ENCODE measurements around the gene REXO1. TPM values are rescaled to one million over a fixed set of nuclear protein-coding genes. Genes with fewer than 3 reads are reported as not detected.

REXO1 gene
- polyA plus RNA-seq, 3 donors: 29.2 to 35.8 (median 30.0) TPM

DNA sequence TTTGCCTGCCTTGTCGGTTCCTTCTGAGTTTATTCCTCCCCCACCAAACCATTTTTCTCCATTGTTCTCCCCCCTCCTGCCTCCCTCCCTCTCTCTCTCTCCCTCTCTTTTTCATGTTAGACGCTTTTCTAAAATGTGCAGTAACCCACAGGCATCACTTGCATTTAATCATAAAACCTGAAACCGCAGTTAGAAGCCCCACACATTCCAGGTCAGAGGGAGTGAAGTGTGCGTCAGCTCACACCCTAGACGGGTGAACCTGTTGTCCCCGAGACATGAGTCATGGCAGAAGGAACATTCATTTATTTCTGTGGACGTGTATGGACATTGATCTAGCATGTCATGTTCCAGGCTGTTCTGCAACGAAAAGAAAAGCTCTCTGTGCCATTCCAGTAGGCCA, 75.1 kb downstream of the REXO1 start:
- DNase-seq: no peak

DNA sequence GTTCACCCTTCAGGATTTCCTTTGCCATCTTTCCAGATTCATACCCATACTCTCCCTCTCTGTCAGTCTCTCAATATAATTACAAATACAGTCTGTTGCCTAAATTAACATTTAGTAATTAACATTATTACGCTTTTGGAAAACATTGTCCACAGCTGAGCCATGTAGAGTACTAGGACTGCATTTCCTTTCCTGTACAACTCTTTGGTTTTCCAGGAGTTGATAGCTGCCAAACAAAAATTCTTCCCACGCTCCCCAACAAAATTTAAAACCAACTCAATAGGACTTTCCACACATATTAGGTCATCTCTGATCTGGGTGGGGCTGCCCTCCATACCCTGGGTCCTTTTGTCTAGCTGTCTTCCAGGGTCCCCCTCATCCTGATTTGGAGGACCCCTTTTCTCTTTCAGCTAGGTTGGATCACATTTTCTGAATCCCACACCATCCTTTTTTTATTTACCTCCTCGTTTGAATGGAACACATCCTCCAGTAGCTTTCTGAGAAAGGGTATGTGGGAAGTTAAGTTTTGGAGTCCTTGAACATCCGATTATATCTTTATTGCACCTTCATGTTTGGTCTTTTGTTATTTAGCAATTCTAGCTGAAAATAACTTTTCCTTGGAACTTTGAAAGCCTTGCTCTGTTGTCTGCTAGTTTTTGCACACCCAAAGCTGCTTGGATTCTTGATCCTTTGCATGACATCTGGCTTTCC, 77.3 kb downstream of the REXO1 start:
- no peak for DNase-seq

GRCh38 chr19:1769645-1769985, 78.7 kb downstream of the REXO1 start:
- DNase-seq: no peak

- DNase-seq: no peak
Observed at GRCh38 chr19:1768918-1769644, 79.2 kb downstream of the REXO1 start.

- DNase-seq: no peak
Observed at GRCh38 chr19:1768248-1768647, 80.0 kb downstream of the REXO1 start.

GRCh38 chr19:1767464-1767933, 80.8 kb downstream of the REXO1 start:
- no peak for DNase-seq

- no peak for DNase-seq
Observed at GRCh38 chr19:1766800-1767352, 81.4 kb downstream of the REXO1 start.

DNA sequence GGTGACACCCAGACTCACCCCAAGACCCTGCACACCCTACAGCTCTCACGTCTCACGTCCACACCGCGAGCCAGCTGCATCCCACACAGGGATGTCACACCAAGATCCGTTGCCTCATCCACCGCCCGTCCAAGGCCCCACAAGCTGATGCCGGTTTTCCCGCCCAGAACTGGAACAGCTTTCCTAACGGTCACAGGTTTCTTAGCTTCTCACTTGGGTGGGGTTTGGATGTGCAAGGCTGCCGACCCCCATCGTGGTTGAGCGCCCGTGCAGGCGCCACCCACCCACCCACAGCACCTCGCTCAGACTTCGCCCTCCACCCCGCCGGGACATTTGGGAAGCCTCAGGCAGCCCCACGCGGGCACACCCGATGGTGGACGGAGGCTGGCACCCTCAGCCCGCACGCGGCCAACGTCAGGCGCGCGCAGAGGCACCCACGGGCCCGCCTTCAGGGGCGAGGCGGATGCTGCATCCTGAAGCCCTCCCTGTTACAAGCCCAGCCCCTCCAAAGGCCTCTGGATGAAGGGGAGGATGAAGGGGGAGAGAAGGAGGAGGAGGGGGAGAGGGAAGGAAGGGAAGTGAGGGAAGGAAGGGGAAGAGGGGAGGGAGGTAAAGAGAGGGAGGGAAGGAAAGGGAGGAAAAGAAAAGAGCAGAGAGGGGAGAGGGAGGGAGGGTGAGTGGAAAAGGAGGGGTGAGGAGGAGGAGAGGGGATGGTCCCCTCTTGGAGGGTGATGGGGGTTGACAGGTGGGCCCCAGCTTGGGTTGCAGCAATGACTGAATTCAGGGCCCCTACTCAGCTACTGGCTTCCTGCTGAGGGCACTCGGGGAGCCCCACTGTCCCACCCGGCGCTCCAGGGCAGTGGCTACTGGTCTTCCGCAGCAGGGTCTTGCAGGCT, 82.1 kb downstream of the REXO1 start:
- DNase-seq: no peak

Other genes starting within 250 kb of the REXO1 start
- gene UQCR11, start 243.0 kb downstream of the REXO1 start, polyA plus RNA-seq (ENCODE audit: insufficient read length in 3 of 3): 100 to 1,000 TPM in 2 of 3 donors, 10 to 100 TPM in 1; 99.6 to 131 (median 127) TPM
- gene TCF3, start 195.9 kb downstream of the REXO1 start, polyA plus RNA-seq (ENCODE audit: insufficient read length in 3 of 3): 100 to 1,000 TPM in 2 of 3 donors, 10 to 100 TPM in 1; 92.2 to 125 (median 123) TPM
- under 1 TPM; 0.03 to 0.05 (median 0.04) TPM for gene ONECUT3, start 95.0 kb downstream of the REXO1 start, polyA plus RNA-seq (ENCODE audit: insufficient read length in 3 of 3)
- 1 to 10 TPM in 1 of 3 donors, under 1 TPM in 2; 0.58 to 1.0 (median 0.83) TPM for gene ATP8B3, start 36.2 kb downstream of the REXO1 start, polyA plus RNA-seq (ENCODE audit: insufficient read length in 3 of 3)
- gene KLF16, start 15.1 kb upstream of the REXO1 start, polyA plus RNA-seq (ENCODE audit: insufficient read length in 3 of 3): 10 to 100 TPM in 2 of 3 donors, 1 to 10 TPM in 1; 7.8 to 11.7 (median 11.3) TPM
- gene ABHD17A, start 37.0 kb upstream of the REXO1 start, polyA plus RNA-seq (ENCODE audit: insufficient read length in 3 of 3): 10 to 100 TPM; 42.6 to 71.8 (median 58.8) TPM
- 1 to 10 TPM; 3.7 to 5.5 (median 4.6) TPM for gene ADAT3, start 56.9 kb upstream of the REXO1 start, polyA plus RNA-seq (ENCODE audit: insufficient read length in 3 of 3)
- 100 to 1,000 TPM in 1 of 3 donors, 10 to 100 TPM in 2; 77.5 to 101 (median 96.6) TPM for gene SCAMP4, start 56.9 kb upstream of the REXO1 start, polyA plus RNA-seq (ENCODE audit: insufficient read length in 3 of 3)
- gene CSNK1G2, start 92.7 kb upstream of the REXO1 start, polyA plus RNA-seq (ENCODE audit: insufficient read length in 3 of 3): 10 to 100 TPM; 55.7 to 72.6 (median 70.7) TPM
- gene BTBD2, start 167.2 kb upstream of the REXO1 start, polyA plus RNA-seq (ENCODE audit: insufficient read length in 3 of 3): 100 to 1,000 TPM; 114 to 138 (median 114) TPM
- gene MKNK2, start 202.8 kb upstream of the REXO1 start, polyA plus RNA-seq (ENCODE audit: insufficient read length in 3 of 3): 10 to 100 TPM; 74.4 to 82.8 (median 81.0) TPM
- gene MOB3A, start 247.8 kb upstream of the REXO1 start, polyA plus RNA-seq (ENCODE audit: insufficient read length in 3 of 3): 10 to 100 TPM; 25.1 to 29.1 (median 26.6) TPM
- gene IZUMO4, start 248.4 kb upstream of the REXO1 start, polyA plus RNA-seq (ENCODE audit: insufficient read length in 3 of 3): 1 to 10 TPM; 6.4 to 8.9 (median 7.5) TPM

Measured in renal pelvis (tissue), 4 donors.